ENCODE data around the gene MIEN1. TPM values are rescaled to one million over a fixed set of nuclear protein-coding genes. Genes with fewer than 3 reads are reported as not detected.

MIEN1 gene
- total RNA-seq, 1 donor from 2014 or later, result 12.6 TPM

Small RNA genes lying within 50 kb of the gene (small RNA-seq; reads per million reads assigned to genes)
- not detected for gene MIR4728

Other genes starting within 250 kb of the MIEN1 start
- gene NEUROD2, start 122.6 kb downstream of the MIEN1 start, total RNA-seq, result 44.8 TPM
- 27.3 TPM for gene PPP1R1B, start 103.6 kb downstream of the MIEN1 start, total RNA-seq
- 17.5 TPM for gene STARD3, start 93.4 kb downstream of the MIEN1 start, total RNA-seq
- 0.82 TPM for gene TCAP, start 65.2 kb downstream of the MIEN1 start, total RNA-seq
- 3.7 TPM for gene PNMT, start 62.1 kb downstream of the MIEN1 start, total RNA-seq
- 8.2 TPM for gene PGAP3, start 42.5 kb downstream of the MIEN1 start, total RNA-seq
- gene ERBB2, start 30.5 kb downstream of the MIEN1 start, total RNA-seq, result 6.9 TPM
- not detected for gene GRB7, start 7.4 kb upstream of the MIEN1 start, total RNA-seq
- gene IKZF3, start 133.8 kb upstream of the MIEN1 start, total RNA-seq, result 0.41 TPM
- not detected for gene ZPBP2, start 137.7 kb upstream of the MIEN1 start, total RNA-seq
- 6.5 TPM for gene GSDMB, start 188.1 kb upstream of the MIEN1 start, total RNA-seq
- gene ORMDL3, start 197.1 kb upstream of the MIEN1 start, total RNA-seq, result 38.3 TPM
- gene LRRC3C, start 197.2 kb upstream of the MIEN1 start, total RNA-seq, result not detected
- under 0.01 TPM for gene GSDMA, start 232.5 kb upstream of the MIEN1 start, total RNA-seq

Data from frontal cortex (tissue), 1 donor.